Endodermal cell (in vitro differentiated cells): ENCODE data around the gene PPP2R5E. TPM values are rescaled to one million over a fixed set of nuclear protein-coding genes. Genes with fewer than 3 reads are reported as not detected.

ENCODE experiments used
- DNase-seq: peaks from one replicate; pipeline ENCODE4 v3.0.0-alpha.2; 2017
- H3K27ac ChIP-seq: 2 replicates; pipeline ENCODE4 v1.5.1; 2013; ENCODE audit warnings: mild to moderate bottlenecking, low read depth, low read length, moderate library complexity
- H3K27me3 ChIP-seq: 2 replicates; pipeline ENCODE4 v1.6.1; 2013; ENCODE audit warnings: mild to moderate bottlenecking, low read length, moderate library complexity; ENCODE audit not compliant: insufficient read depth, control insufficient read depth, poor library complexity, severe bottlenecking
- H3K36me3 ChIP-seq: 2 replicates; pipeline ENCODE4 v1.7.0; 2013; ENCODE audit warnings: mild to moderate bottlenecking, low read length, moderate library complexity; ENCODE audit not compliant: control insufficient read depth, insufficient read depth
- H3K4me1 ChIP-seq: one replicate; pipeline ENCODE4 v1.7.0; 2013; ENCODE audit warnings: low read length; ENCODE audit not compliant: control insufficient read depth, insufficient read depth
- H3K4me3 ChIP-seq: 2 replicates; pipeline ENCODE4 v1.5.1; 2013; ENCODE audit warnings: mild to moderate bottlenecking, low read length, moderate library complexity
- H3K9ac ChIP-seq: 2 replicates; pipeline ENCODE4 v1.6.1; 2013; ENCODE audit warnings: mild to moderate bottlenecking, low read length, moderate library complexity; ENCODE audit not compliant: poor library complexity, severe bottlenecking; ENCODE audit errors: extremely low read depth
- H3K9me3 ChIP-seq: 2 replicates; pipeline ENCODE4 v1.6.1; 2013; ENCODE audit warnings: mild to moderate bottlenecking, low read length, moderate library complexity; ENCODE audit not compliant: control insufficient read depth
- H3K27ac Mint-ChIP-seq: 2 replicates; pipeline ENCODE4 v1.8.0; 2020; ENCODE audit warnings: mixed read lengths
- H3K27me3 Mint-ChIP-seq: 2 replicates; pipeline ENCODE4 v1.8.0; 2021; ENCODE audit warnings: mild to moderate bottlenecking, mixed read lengths; ENCODE audit not compliant: insufficient read depth
- H3K36me3 Mint-ChIP-seq: 2 replicates; pipeline ENCODE4 v1.8.0; 2020; ENCODE audit warnings: low read depth, mixed read lengths
- H3K4me1 Mint-ChIP-seq: 2 replicates; pipeline ENCODE4 v1.8.0; 2020; ENCODE audit warnings: mixed read lengths
- H3K4me3 Mint-ChIP-seq: 2 replicates; pipeline ENCODE4 v1.8.0; 2020; ENCODE audit warnings: mild to moderate bottlenecking, moderate library complexity, mixed read lengths
- H3K9me3 Mint-ChIP-seq: 2 replicates; pipeline ENCODE4 v1.8.0; 2020; ENCODE audit warnings: mild to moderate bottlenecking, mixed read lengths
- WGBS, 2 experiments: methylation state at CpG; one replicate each; pipeline versions ENCODE4 v1.1.5 to v1.1.7; 2013; ENCODE audit warnings: missing lambda C conversion rate in 2 of 2, mixed read lengths in 1 of 2; ENCODE audit not compliant: insufficient coverage in 1 of 2, insufficient read length in 1 of 2; 5-methylcytosine and 5-hydroxymethylcytosine counted together
- total RNA-seq, 2 donors: library from RNA; stranded (reverse); fragmentation: NEBNext Ultra II Directional in 1 of 2; extraction: Animal tissue kit (Norgen Biotek cat#: 25700) in 1 of 2; gene quantifications; 2 replicates in 1 of 2; 3 replicates in 1 of 2; pipeline ENCODE4 v1.2.1, GENCODE V29; 2021
- TF ChIP-seq, protein P1 (sequence below): fragments of 200-600 bp; sonication (generic); conservative IDR thresholded peaks from 2 replicates; pipeline ENCODE4 v1.5.0; 2021; ENCODE audit warnings: antibody characterized with exemption, mild to moderate bottlenecking

The PPP2R5E gene
- total RNA-seq, 2 donors from 2014 or later = 61.1 to 63.8 TPM

DNA sequence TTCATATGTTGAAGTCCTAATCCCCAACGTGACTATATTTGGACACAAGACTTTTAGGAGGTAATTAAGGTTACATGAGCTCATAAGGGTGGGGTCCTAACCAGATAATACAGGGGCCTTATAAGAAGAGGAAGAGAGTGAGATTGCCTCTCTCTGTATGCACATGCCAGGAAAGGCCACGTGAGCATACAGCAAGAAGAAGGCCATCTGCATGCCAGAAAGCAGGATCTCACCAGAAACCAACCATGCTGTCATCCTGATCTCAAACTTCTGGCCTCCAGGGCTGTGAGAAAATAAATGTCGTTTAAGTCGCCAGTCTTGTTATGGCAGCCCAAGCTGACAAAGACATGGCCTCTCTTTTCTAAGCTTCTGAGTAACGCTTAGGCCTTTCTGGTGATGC is 155.5 kb downstream of the PPP2R5E start:
- H3K4me3 Mint-ChIP-seq = no peak overlapping the region
- H3K9me3 Mint-ChIP-seq = no peaks in the 10 kb centered on the region
- no peak overlapping the region for H3K27ac ChIP-seq
- no peak overlapping the region for H3K9ac ChIP-seq
- no peaks in the 10 kb centered on the region for H3K4me1 Mint-ChIP-seq
- peaks cover 89% of the 10 kb centered on the region for H3K36me3 ChIP-seq
- H3K27me3 Mint-ChIP-seq = no peaks in the 10 kb centered on the region
- WGBS, 2 experiments = 97 to 100% methylated on average over 4 to 5 of the region's 5 CpGs
- no peaks in the 10 kb centered on the region for H3K4me1 ChIP-seq
- H3K27ac Mint-ChIP-seq = peak overlapping the region; percentile 20
- H3K27me3 ChIP-seq = no peaks in the 10 kb centered on the region
- no peaks in the 10 kb centered on the region for H3K9me3 ChIP-seq
- TF ChIP-seq, protein P1, sequence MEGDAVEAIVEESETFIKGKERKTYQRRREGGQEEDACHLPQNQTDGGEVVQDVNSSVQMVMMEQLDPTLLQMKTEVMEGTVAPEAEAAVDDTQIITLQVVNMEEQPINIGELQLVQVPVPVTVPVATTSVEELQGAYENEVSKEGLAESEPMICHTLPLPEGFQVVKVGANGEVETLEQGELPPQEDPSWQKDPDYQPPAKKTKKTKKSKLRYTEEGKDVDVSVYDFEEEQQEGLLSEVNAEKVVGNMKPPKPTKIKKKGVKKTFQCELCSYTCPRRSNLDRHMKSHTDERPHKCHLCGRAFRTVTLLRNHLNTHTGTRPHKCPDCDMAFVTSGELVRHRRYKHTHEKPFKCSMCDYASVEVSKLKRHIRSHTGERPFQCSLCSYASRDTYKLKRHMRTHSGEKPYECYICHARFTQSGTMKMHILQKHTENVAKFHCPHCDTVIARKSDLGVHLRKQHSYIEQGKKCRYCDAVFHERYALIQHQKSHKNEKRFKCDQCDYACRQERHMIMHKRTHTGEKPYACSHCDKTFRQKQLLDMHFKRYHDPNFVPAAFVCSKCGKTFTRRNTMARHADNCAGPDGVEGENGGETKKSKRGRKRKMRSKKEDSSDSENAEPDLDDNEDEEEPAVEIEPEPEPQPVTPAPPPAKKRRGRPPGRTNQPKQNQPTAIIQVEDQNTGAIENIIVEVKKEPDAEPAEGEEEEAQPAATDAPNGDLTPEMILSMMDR = no peak
- no peak overlapping the region for H3K4me3 ChIP-seq
- H3K36me3 Mint-ChIP-seq = peaks cover 67% of the 10 kb centered on the region
- no peak for DNase-seq

GRCh38 chr14:63383776-63384367 is 159.3 kb downstream of the PPP2R5E start:
- peaks cover 86% of the 10 kb centered on the region for H3K36me3 ChIP-seq
- Mint-ChIP-seq H3K4me3 (no peak overlapping the region), H3K4me1 (no peaks in the 10 kb centered on the region), H3K9me3 (no peaks in the 10 kb centered on the region), H3K27ac (no peak overlapping the region), H3K36me3 (peaks cover 73% of the 10 kb centered on the region), H3K27me3 (no peaks in the 10 kb centered on the region)
- no peak overlapping the region for H3K4me3 ChIP-seq
- no peaks in the 10 kb centered on the region for H3K27me3 ChIP-seq
- H3K9ac ChIP-seq = no peak overlapping the region
- H3K4me1 ChIP-seq = no peaks in the 10 kb centered on the region
- TF ChIP-seq, protein P1 = no peak
- H3K9me3 ChIP-seq = no peaks in the 10 kb centered on the region
- H3K27ac ChIP-seq = no peak overlapping the region
- DNase-seq = no peak
- 94 to 95% methylated on average over 4 of the region's 4 CpGs for WGBS, 2 experiments

GRCh38 chr14:63378444-63378843 is 164.7 kb downstream of the PPP2R5E start:
- H3K27me3 Mint-ChIP-seq = no peaks in the 10 kb centered on the region
- WGBS, 2 experiments = 97 to 100% methylated on average over 1 to 2 of the region's 2 CpGs

More at GRCh38 chr14:63378444-63378843, 164.7 kb downstream of the PPP2R5E start:
- Mint-ChIP-seq H3K4me1 (no peaks in the 10 kb centered on the region), H3K27ac (no peak overlapping the region), H3K9me3 (no peaks in the 10 kb centered on the region), H3K4me3 (no peak overlapping the region), H3K36me3 (peaks cover 51% of the 10 kb centered on the region)
- Histone ChIP-seq H3K27me3 (no peaks in the 10 kb centered on the region), H3K4me1 (no peaks in the 10 kb centered on the region), H3K4me3 (no peak overlapping the region), H3K36me3 (peaks cover 73% of the 10 kb centered on the region), H3K9me3 (no peaks in the 10 kb centered on the region), H3K9ac (no peak overlapping the region), H3K27ac (no peak overlapping the region)
- no peak for DNase-seq
- TF ChIP-seq, protein P1 = no peak
